Gastrocnemius medialis (tissue), 4 donors: ENCODE results near the gene ARID1B. TPM values are rescaled to one million over a fixed set of nuclear protein-coding genes. Genes with fewer than 3 reads are reported as not detected.
A peak's percentile ranks its signal among the peaks of the same experiment; 100 is the strongest.

ENCODE experiments used
- ATAC-seq, 2 donors: fragments of 150-250 bp; one replicate each; pipeline ENCODE4 v1.9.1; 2016
- DNase-seq, 2 donors: peaks; one replicate each; pipeline ENCODE4 v3.0.0-alpha.2; 2019
- H3K27ac ChIP-seq, 4 donors: fragments of 200-600 bp; sonication (generic); 1 replicate in 1 of 4; 2 replicates in 3 of 4; pipeline ENCODE4 v1.5.1; 2016 to 2018; ENCODE audit warnings: mild to moderate bottlenecking in 2 of 4, moderate library complexity in 1 of 4
- H3K27me3 ChIP-seq, 3 donors: fragments of 200-600 bp; sonication (generic) in 2 of 3; 1 replicate in 1 of 3; 2 replicates in 2 of 3; pipeline versions ENCODE4 v1.5.1 to v1.6.0; 2016 to 2019; ENCODE audit warnings: mild to moderate bottlenecking in 1 of 3, moderate library complexity in 1 of 3
- H3K36me3 ChIP-seq, 2 donors: fragments of 200-600 bp; sonication (generic) in 1 of 2; one replicate each; pipeline ENCODE4 v1.5.1; 2017 to 2018
- H3K4me1 ChIP-seq, 2 donors: fragments of 200-600 bp; sonication (generic) in 1 of 2; one replicate each; pipeline ENCODE4 v1.5.1; 2016 to 2017; ENCODE audit warnings: mild to moderate bottlenecking in 2 of 2
- H3K4me3 ChIP-seq, 4 donors: fragments of 200-600 bp; sonication (generic) in 3 of 4; 1 replicate in 1 of 4; 2 replicates in 3 of 4; pipeline ENCODE4 v1.5.1; 2016 to 2019; ENCODE audit warnings: mild to moderate bottlenecking in 2 of 4
- H3K9me3 ChIP-seq, 3 donors: fragments of 200-600 bp; sonication (generic) in 2 of 3; 1 replicate in 1 of 3; 2 replicates in 2 of 3; pipeline ENCODE4 v1.5.1; 2016 to 2019
- CTCF ChIP-seq, 5 experiments: fragments of 450-650 bp in 3 of 5; fragments of 200-600 bp in 2 of 5; sonication (generic) in 2 of 5; IDR thresholded peaks in 4 of 5; conservative IDR thresholded peaks in 1 of 5; 1 replicate in 4 of 5; 2 replicates in 1 of 5; pipeline ENCODE4 v1.5.1; 2016 to 2019; ENCODE audit warnings: antibody characterized with exemption in 5 of 5, mild to moderate bottlenecking in 3 of 5, moderate library complexity in 3 of 5
- POLR2A ChIP-seq, 2 donors: fragments of 450-650 bp; IDR thresholded peaks; one replicate each; pipeline ENCODE4 v1.6.1; 2017; ENCODE audit warnings: antibody characterized with exemption in 2 of 2, mild to moderate bottlenecking in 2 of 2, moderate library complexity in 2 of 2
- in situ Hi-C, 4 donors: fragments of 200-750 bp; cut with MboI; loops; one replicate each; pipeline versions ENCODE4 v1.15.0 to v1.8.0; 2017; ENCODE audit warnings: low sequenced_read_pairs in 4 of 4
- intact Hi-C: fragments of 100-400 bp; cut with DNase I; formaldehyde crosslinking; loops from one replicate; pipeline ENCODE4 v1.15.1; 2023; ENCODE audit warnings: low total_unique reads
- total RNA-seq, 4 donors: library from RNA; depleted of rRNA; stranded (reverse); fragments of >200 nt; gene quantifications; one replicate each; pipeline versions ENCODE4 v1.1.0 to v1.2.3, GENCODE V29; 2016

Gene ARID1B
- total RNA-seq, 4 donors from 2014 or later = 54.9 to 75.3 (median 62.0) TPM

GRCh38 chr6:156928126-156928525 lies 150.9 kb downstream of the ARID1B start:
- no peak overlapping the region for H3K27ac ChIP-seq
- H3K36me3 ChIP-seq = no peaks in the 10 kb centered on the region
- ATAC-seq (no peak), DNase-seq (no peak)
- peaks cover 38 to 50% of the 10 kb centered on the region in 2 donors for H3K4me1 ChIP-seq
- in situ Hi-C loops = no loop called here
- TF ChIP-seq POLR2A (IDR thresholded peaks at IDR 0.05) (no peak), CTCF (IDR thresholded peaks at IDR 0.05 in 4 of 5, conservative IDR thresholded peaks at IDR 0.05 in 1 of 5) (no peak)
- H3K27me3 ChIP-seq = no peaks in the 10 kb centered on the region
- H3K4me3 ChIP-seq = no peak overlapping the region
- intact Hi-C loops = no loop called here
- H3K9me3 ChIP-seq = no peaks in the 10 kb centered on the region

- in situ Hi-C loops = no loop called here
- no peak overlapping the region for H3K4me3 ChIP-seq
- DNase-seq (no peak), ATAC-seq (no peak)
- no peaks in the 10 kb centered on the region for H3K36me3 ChIP-seq
- no peaks in the 10 kb centered on the region for H3K9me3 ChIP-seq
- TF ChIP-seq POLR2A (IDR thresholded peaks at IDR 0.05) (no peak), CTCF (IDR thresholded peaks at IDR 0.05 in 4 of 5, conservative IDR thresholded peaks at IDR 0.05 in 1 of 5) (no peak)
- H3K4me1 ChIP-seq = peaks cover 46 to 58% of the 10 kb centered on the region in 2 donors
- no peaks in the 10 kb centered on the region for H3K27me3 ChIP-seq
- intact Hi-C loops = no loop called here
- H3K27ac ChIP-seq = no peak overlapping the region
Measured at GRCh38 chr6:156928972-156929371, 151.8 kb downstream of the ARID1B start.

- peak overlapping the region in 2 of 4 donors; percentile 70 to 72 for H3K27ac ChIP-seq
- H3K4me1 ChIP-seq = peaks cover 46 to 49% of the 10 kb centered on the region in 2 donors
- no peaks in the 10 kb centered on the region for H3K36me3 ChIP-seq
- no peaks in the 10 kb centered on the region for H3K9me3 ChIP-seq
- DNase-seq = no peak
- intact Hi-C loops = loop anchor here (5.0 kb wide), 1 partner anchor 39 kb away; no protein-coding TSS in a partner anchor
- H3K4me3 ChIP-seq = no peak overlapping the region
- no peaks in the 10 kb centered on the region for H3K27me3 ChIP-seq
- ATAC-seq = no peak
- no peak for TF ChIP-seq CTCF (IDR thresholded peaks at IDR 0.05 in 4 of 5, conservative IDR thresholded peaks at IDR 0.05 in 1 of 5)
- TF ChIP-seq POLR2A (IDR thresholded peaks at IDR 0.05) = no peak
- in situ Hi-C loops = no loop called here
Measured at GRCh38 chr6:156931283-156931682, 154.1 kb downstream of the ARID1B start.

GRCh38 chr6:156933201-156934068 lies 156.3 kb downstream of the ARID1B start:
- in situ Hi-C loops = no loop called here
- Histone ChIP-seq H3K4me1 (peaks cover 45 to 65% of the 10 kb centered on the region in 2 donors), H3K27ac (peak overlapping the region; percentile 36 to 72 (median 59))

More at GRCh38 chr6:156933201-156934068, 156.3 kb downstream of the ARID1B start:
- no peak for TF ChIP-seq POLR2A (IDR thresholded peaks at IDR 0.05)
- no peak for TF ChIP-seq CTCF (IDR thresholded peaks at IDR 0.05 in 4 of 5, conservative IDR thresholded peaks at IDR 0.05 in 1 of 5)
- Histone ChIP-seq H3K4me3 (no peak overlapping the region), H3K9me3 (no peaks in the 10 kb centered on the region), H3K36me3 (no peaks in the 10 kb centered on the region), H3K27me3 (no peaks in the 10 kb centered on the region)
- DNase-seq (no peak), ATAC-seq (peak; percentile 41 to 63)
- intact Hi-C loops = loop anchor here (5.0 kb wide), 1 partner anchor 41 kb away; no protein-coding TSS in a partner anchor
